ENCODE measurements around the gene CNOT4.
"Not testable (repeated sequence)": the region's sequence is repeated elsewhere in the genome, so short reads cannot be mapped to it uniquely, and the experiment has no call there.

The CNOT4 gene

DNA sequence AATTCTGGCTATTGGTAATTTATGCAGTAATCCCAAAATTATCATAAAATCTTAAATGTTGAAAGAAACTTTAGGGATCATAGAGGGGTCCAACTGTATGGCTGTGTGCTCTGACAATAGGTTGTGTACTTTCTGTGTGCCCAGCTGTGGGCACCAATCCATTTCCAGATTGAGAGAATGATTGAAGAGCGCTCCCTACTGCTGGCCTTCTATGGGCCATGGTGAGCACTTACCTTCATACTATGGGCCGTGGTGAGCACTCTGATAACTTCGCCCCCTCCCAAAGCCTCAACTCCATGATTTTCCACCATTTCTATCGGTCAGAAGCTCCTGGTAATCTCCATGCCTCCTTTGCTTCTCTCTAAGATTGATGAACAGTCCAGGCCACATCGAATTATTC lies 157.6 kb downstream of the CNOT4 start:
- Histone ChIP-seq H3K23ac (ENCODE audit: low read depth, low read length, poor library complexity) (no peak overlapping the region), H3K18ac (ENCODE audit: low read length) (no peak overlapping the region), H3K4me2 (ENCODE audit: insufficient read depth, low read length, poor library complexity, severe bottlenecking) (no peak overlapping the region), H3K79me1 (ENCODE audit: low read depth, low read length) (no peaks in the 10 kb centered on the region), H3K4me3 (ENCODE audit: low read length in 2 of 2) (no peak overlapping the region), H4K8ac (ENCODE audit: low read depth, low read length) (no peak overlapping the region), H3K14ac (ENCODE audit: low read length) (no peak overlapping the region), H2AFZ (ENCODE audit: low read length) (no peak overlapping the region), H3K27ac (replicated peaks; ENCODE audit: low read length) (no peak overlapping the region), H2BK5ac (ENCODE audit: low read length) (no peak overlapping the region), H2BK120ac (ENCODE audit: low read depth, low read length) (no peak overlapping the region), H3K27me3 (ENCODE audit: control insufficient read depth in 3 of 3, insufficient read depth in 3 of 3, low read depth in 1 of 3, low read length in 3 of 3) (no peaks in the 10 kb centered on the region), H3K36me3 (replicated peaks in 1 of 2; ENCODE audit: control insufficient read depth in 2 of 2, insufficient read depth in 2 of 2, low read length in 2 of 2) (no peaks in the 10 kb centered on the region), H4K91ac (ENCODE audit: low read depth, low read length, poor library complexity) (no peak overlapping the region), H3K4ac (ENCODE audit: low read length) (no peak overlapping the region), H2BK12ac (ENCODE audit: low read length) (no peak overlapping the region), H2BK15ac (ENCODE audit: low read length) (no peak overlapping the region), H2AK5ac (ENCODE audit: low read depth, low read length) (no peak overlapping the region), H3K9ac (ENCODE audit: low read depth, low read length, poor library complexity) (no peak overlapping the region), H3K4me1 (ENCODE audit: control insufficient read depth in 2 of 2, insufficient read depth in 1 of 2, low read depth in 1 of 2, low read length in 2 of 2) (no peaks in the 10 kb centered on the region), H3K9me3 (replicated peaks in 1 of 2; ENCODE audit: control insufficient read depth in 2 of 2, insufficient read depth in 1 of 2, low read depth in 1 of 2, low read length in 2 of 2) (no peaks in the 10 kb centered on the region)
- no peak for DNase-seq (ENCODE audit: low spot score)
- WGBS, 2 donors (ENCODE audit: extremely low coverage in 2 of 2, insufficient read length in 2 of 2, insufficient replicate concordance in 1 of 2) = no CpG with 5 or more reads among the region's 5 CpGs

GRCh38 chr7:135351070-135351469 lies 158.8 kb downstream of the CNOT4 start:
- H4K91ac ChIP-seq (ENCODE audit: low read depth, low read length, poor library complexity); H3K23ac ChIP-seq (ENCODE audit: low read depth, low read length, poor library complexity); H3K9ac ChIP-seq (ENCODE audit: low read depth, low read length, poor library complexity); H3K79me1 ChIP-seq (ENCODE audit: low read depth, low read length); H2BK12ac ChIP-seq (ENCODE audit: low read length); H3K36me3 ChIP-seq (replicated peaks in 1 of 2; ENCODE audit: control insufficient read depth in 2 of 2, insufficient read depth in 2 of 2, low read length in 2 of 2); H3K4me2 ChIP-seq (ENCODE audit: insufficient read depth, low read length, poor library complexity, severe bottlenecking); H3K18ac ChIP-seq (ENCODE audit: low read length); H3K14ac ChIP-seq (ENCODE audit: low read length); H2BK15ac ChIP-seq (ENCODE audit: low read length); H2AFZ ChIP-seq (ENCODE audit: low read length); H3K4me3 ChIP-seq (ENCODE audit: low read length in 2 of 2); H2BK120ac ChIP-seq (ENCODE audit: low read depth, low read length); H3K27ac ChIP-seq (replicated peaks; ENCODE audit: low read length); H3K27me3 ChIP-seq (ENCODE audit: control insufficient read depth in 3 of 3, insufficient read depth in 3 of 3, low read depth in 1 of 3, low read length in 3 of 3); H2BK5ac ChIP-seq (ENCODE audit: low read length); H2AK5ac ChIP-seq (ENCODE audit: low read depth, low read length); H4K8ac ChIP-seq (ENCODE audit: low read depth, low read length); H3K4me1 ChIP-seq (ENCODE audit: control insufficient read depth in 2 of 2, insufficient read depth in 1 of 2, low read depth in 1 of 2, low read length in 2 of 2); DNase-seq (ENCODE audit: low spot score); H3K4ac ChIP-seq (ENCODE audit: low read length); H3K9me3 ChIP-seq (replicated peaks in 1 of 2; ENCODE audit: control insufficient read depth in 2 of 2, insufficient read depth in 1 of 2, low read depth in 1 of 2, low read length in 2 of 2): not testable (repeated sequence)
- no CpG with 5 or more reads among the region's 9 CpGs for WGBS, 2 donors (ENCODE audit: extremely low coverage in 2 of 2, insufficient read length in 2 of 2, insufficient replicate concordance in 1 of 2)

GRCh38 chr7:135349746-135350145 lies 160.2 kb downstream of the CNOT4 start:
- Histone ChIP-seq H3K18ac (ENCODE audit: low read length) (no peak overlapping the region), H3K4me3 (ENCODE audit: low read length in 2 of 2) (no peak overlapping the region), H3K9me3 (replicated peaks in 1 of 2; ENCODE audit: control insufficient read depth in 2 of 2, insufficient read depth in 1 of 2, low read depth in 1 of 2, low read length in 2 of 2) (no peaks in the 10 kb centered on the region), H3K4ac (ENCODE audit: low read length) (no peak overlapping the region), H3K27me3 (ENCODE audit: control insufficient read depth in 3 of 3, insufficient read depth in 3 of 3, low read depth in 1 of 3, low read length in 3 of 3) (peaks cover 0 to 4% (median 0%) of the 10 kb centered on the region in 3 experiments), H2AK5ac (ENCODE audit: low read depth, low read length) (no peak overlapping the region), H2BK5ac (ENCODE audit: low read length) (no peak overlapping the region), H4K91ac (ENCODE audit: low read depth, low read length, poor library complexity) (no peak overlapping the region), H3K14ac (ENCODE audit: low read length) (no peak overlapping the region), H2BK120ac (ENCODE audit: low read depth, low read length) (no peak overlapping the region), H2BK15ac (ENCODE audit: low read length) (no peak overlapping the region), H3K4me2 (ENCODE audit: insufficient read depth, low read length, poor library complexity, severe bottlenecking) (no peak overlapping the region), H3K27ac (replicated peaks; ENCODE audit: low read length) (no peak overlapping the region), H3K9ac (ENCODE audit: low read depth, low read length, poor library complexity) (no peak overlapping the region), H3K79me1 (ENCODE audit: low read depth, low read length) (no peaks in the 10 kb centered on the region), H3K23ac (ENCODE audit: low read depth, low read length, poor library complexity) (no peak overlapping the region), H4K8ac (ENCODE audit: low read depth, low read length) (no peak overlapping the region), H2BK12ac (ENCODE audit: low read length) (no peak overlapping the region), H2AFZ (ENCODE audit: low read length) (no peak overlapping the region), H3K36me3 (replicated peaks in 1 of 2; ENCODE audit: control insufficient read depth in 2 of 2, insufficient read depth in 2 of 2, low read length in 2 of 2) (no peaks in the 10 kb centered on the region), H3K4me1 (ENCODE audit: control insufficient read depth in 2 of 2, insufficient read depth in 1 of 2, low read depth in 1 of 2, low read length in 2 of 2) (no peaks in the 10 kb centered on the region)
- WGBS, 2 donors (ENCODE audit: extremely low coverage in 2 of 2, insufficient read length in 2 of 2, insufficient replicate concordance in 1 of 2) = no CpG with 5 or more reads among the region's 1 CpG
- no peak for DNase-seq (ENCODE audit: low spot score)

- Histone ChIP-seq H2BK15ac (ENCODE audit: low read length) (no peak overlapping the region), H3K36me3 (replicated peaks in 1 of 2; ENCODE audit: control insufficient read depth in 2 of 2, insufficient read depth in 2 of 2, low read length in 2 of 2) (no peaks in the 10 kb centered on the region), H3K27me3 (ENCODE audit: control insufficient read depth in 3 of 3, insufficient read depth in 3 of 3, low read depth in 1 of 3, low read length in 3 of 3) (peaks cover 0 to 4% (median 0%) of the 10 kb centered on the region in 3 experiments), H3K23ac (ENCODE audit: low read depth, low read length, poor library complexity) (no peak overlapping the region), H3K9me3 (replicated peaks in 1 of 2; ENCODE audit: control insufficient read depth in 2 of 2, insufficient read depth in 1 of 2, low read depth in 1 of 2, low read length in 2 of 2) (no peaks in the 10 kb centered on the region), H3K14ac (ENCODE audit: low read length) (no peak overlapping the region), H4K8ac (ENCODE audit: low read depth, low read length) (no peak overlapping the region), H2AK5ac (ENCODE audit: low read depth, low read length) (no peak overlapping the region), H3K79me1 (ENCODE audit: low read depth, low read length) (no peaks in the 10 kb centered on the region), H3K4me1 (ENCODE audit: control insufficient read depth in 2 of 2, insufficient read depth in 1 of 2, low read depth in 1 of 2, low read length in 2 of 2) (no peaks in the 10 kb centered on the region), H3K4me3 (ENCODE audit: low read length in 2 of 2) (no peak overlapping the region), H3K9ac (ENCODE audit: low read depth, low read length, poor library complexity) (no peak overlapping the region), H3K18ac (ENCODE audit: low read length) (no peak overlapping the region), H3K27ac (replicated peaks; ENCODE audit: low read length) (no peak overlapping the region), H2AFZ (ENCODE audit: low read length) (no peak overlapping the region), H2BK120ac (ENCODE audit: low read depth, low read length) (no peak overlapping the region), H3K4me2 (ENCODE audit: insufficient read depth, low read length, poor library complexity, severe bottlenecking) (no peak overlapping the region), H4K91ac (ENCODE audit: low read depth, low read length, poor library complexity) (no peak overlapping the region), H3K4ac (ENCODE audit: low read length) (no peak overlapping the region), H2BK5ac (ENCODE audit: low read length) (no peak overlapping the region), H2BK12ac (ENCODE audit: low read length) (no peak overlapping the region)
- DNase-seq (ENCODE audit: low spot score) = no peak
Observed at GRCh38 chr7:135348493-135348892, 161.4 kb downstream of the CNOT4 start.

Measured in neuronal stem cell (in vitro differentiated cells).